ENCODE results near the gene AK5. TPM values are rescaled to one million over a fixed set of nuclear protein-coding genes. Genes with fewer than 3 reads are reported as not detected.

The AK5 gene
- total RNA-seq, 1 donor from 2014 or later: 1.0 TPM

GRCh38 chr1:77319036-77319705 is 37.4 kb downstream of the AK5 start:
- no peak for DNase-seq
- H3K36me3 ChIP-seq: no peaks in the 10 kb centered on the region

GRCh38 chr1:77322061-77322900 is 40.5 kb downstream of the AK5 start:
- intact Hi-C loops (cut with micrococcal nuclease): no loop called here
- Histone ChIP-seq H3K4me3 (no peak overlapping the region), H3K27ac (replicated peaks) (no peak overlapping the region), H3K4me1 (no peaks in the 10 kb centered on the region), H3K9me3 (replicated peaks) (no peaks in the 10 kb centered on the region), H3K27me3 (ENCODE audit: low read depth) (peaks cover 5% of the 10 kb centered on the region), H3K36me3 (no peaks in the 10 kb centered on the region)
- TF ChIP-seq CTCF (IDR thresholded peaks at IDR 0.05; ENCODE audit: borderline replicate concordance): no peak
- DNase-seq: no peak

More at GRCh38 chr1:77319036-77319705, 37.4 kb downstream of the AK5 start:
- intact Hi-C loops (cut with micrococcal nuclease): no loop called here
- no peak for TF ChIP-seq CTCF (IDR thresholded peaks at IDR 0.05; ENCODE audit: borderline replicate concordance)
- H3K9me3 ChIP-seq (replicated peaks): no peaks in the 10 kb centered on the region
- H3K4me3 ChIP-seq: no peak overlapping the region
- no peaks in the 10 kb centered on the region for H3K4me1 ChIP-seq
- peaks cover 5% of the 10 kb centered on the region for H3K27me3 ChIP-seq (ENCODE audit: low read depth)
- H3K27ac ChIP-seq (replicated peaks): no peak overlapping the region

- intact Hi-C loops (cut with micrococcal nuclease): no loop called here
- Histone ChIP-seq H3K27ac (replicated peaks) (no peak overlapping the region), H3K27me3 (ENCODE audit: low read depth) (no peaks in the 10 kb centered on the region), H3K36me3 (no peaks in the 10 kb centered on the region), H3K4me1 (no peaks in the 10 kb centered on the region), H3K9me3 (replicated peaks) (peaks cover 6% of the 10 kb centered on the region), H3K4me3 (no peak overlapping the region)
- no peak for TF ChIP-seq CTCF (IDR thresholded peaks at IDR 0.05; ENCODE audit: borderline replicate concordance)
- no peak for DNase-seq
Measured at GRCh38 chr1:77333501-77333900, 51.7 kb downstream of the AK5 start.

GRCh38 chr1:77336729-77337128 is 54.9 kb downstream of the AK5 start:
- H3K4me1 ChIP-seq: no peaks in the 10 kb centered on the region
- no peaks in the 10 kb centered on the region for H3K27me3 ChIP-seq (ENCODE audit: low read depth)
- no peaks in the 10 kb centered on the region for H3K36me3 ChIP-seq
- H3K4me3 ChIP-seq: no peak overlapping the region
- TF ChIP-seq CTCF (IDR thresholded peaks at IDR 0.05; ENCODE audit: borderline replicate concordance): no peak
- intact Hi-C loops (cut with micrococcal nuclease): no loop called here
- H3K27ac ChIP-seq (replicated peaks): no peak overlapping the region
- DNase-seq: no peak
- H3K9me3 ChIP-seq (replicated peaks): peaks cover 6% of the 10 kb centered on the region

GRCh38 chr1:77339326-77339725 is 57.5 kb downstream of the AK5 start:
- Histone ChIP-seq H3K36me3 (no peaks in the 10 kb centered on the region), H3K27me3 (ENCODE audit: low read depth) (no peaks in the 10 kb centered on the region), H3K9me3 (replicated peaks) (peaks cover under 1% of the 10 kb centered on the region), H3K27ac (replicated peaks) (no peak overlapping the region), H3K4me1 (no peaks in the 10 kb centered on the region), H3K4me3 (no peak overlapping the region)
- intact Hi-C loops (cut with micrococcal nuclease): no loop called here
- DNase-seq: no peak
- TF ChIP-seq CTCF (IDR thresholded peaks at IDR 0.05; ENCODE audit: borderline replicate concordance): no peak
